PC-3 (cell line): Measurements from ENCODE around the gene ZNF710.

ENCODE experiments used
- EZH2 ChIP-seq: fragments of 300-600 bp; sonication (generic); IDR thresholded peaks from one replicate; pipeline ENCODE4 v1.6.1; 2017; ENCODE audit warnings: antibody characterized with exemption, mild to moderate bottlenecking, low read length; ENCODE audit not compliant: unreplicated experiment
- EZH2phosphoT487 ChIP-seq: fragments of 300-600 bp; sonication (generic); IDR thresholded peaks from 2 replicates; pipeline ENCODE4 v1.6.1; 2018; ENCODE audit warnings: mild to moderate bottlenecking, antibody characterized with exemption, low read length, borderline replicate concordance
- TF ChIP-seq, protein P1 (sequence below): fragments of 300-600 bp; sonication (generic); conservative IDR thresholded peaks from 2 replicates; pipeline ENCODE4 v1.5.1; 2017; ENCODE audit warnings: antibody characterized with exemption, low read depth, mild to moderate bottlenecking, low read length

DNA sequence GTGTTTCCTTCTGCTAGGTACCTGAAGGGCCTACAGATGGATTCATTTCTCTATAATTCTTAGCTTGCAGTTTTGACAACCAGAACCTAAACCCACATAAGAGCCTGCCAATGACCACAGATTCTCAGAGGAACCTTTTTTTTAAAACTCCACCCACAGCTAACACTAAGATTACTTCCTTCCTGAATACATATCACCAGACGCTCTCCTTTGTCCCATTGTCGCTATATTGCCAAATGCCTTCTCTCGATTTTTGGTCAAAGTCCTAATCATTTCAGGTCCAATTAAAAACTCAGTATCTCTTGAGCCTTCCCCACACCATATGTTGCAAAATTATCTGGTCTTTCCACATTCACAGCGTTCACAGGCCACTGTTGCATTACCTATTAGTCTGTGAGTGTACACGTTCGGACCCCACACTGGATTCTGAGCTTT lies 12.4 kb downstream of the ZNF710 start:
- TF ChIP-seq, protein P1, sequence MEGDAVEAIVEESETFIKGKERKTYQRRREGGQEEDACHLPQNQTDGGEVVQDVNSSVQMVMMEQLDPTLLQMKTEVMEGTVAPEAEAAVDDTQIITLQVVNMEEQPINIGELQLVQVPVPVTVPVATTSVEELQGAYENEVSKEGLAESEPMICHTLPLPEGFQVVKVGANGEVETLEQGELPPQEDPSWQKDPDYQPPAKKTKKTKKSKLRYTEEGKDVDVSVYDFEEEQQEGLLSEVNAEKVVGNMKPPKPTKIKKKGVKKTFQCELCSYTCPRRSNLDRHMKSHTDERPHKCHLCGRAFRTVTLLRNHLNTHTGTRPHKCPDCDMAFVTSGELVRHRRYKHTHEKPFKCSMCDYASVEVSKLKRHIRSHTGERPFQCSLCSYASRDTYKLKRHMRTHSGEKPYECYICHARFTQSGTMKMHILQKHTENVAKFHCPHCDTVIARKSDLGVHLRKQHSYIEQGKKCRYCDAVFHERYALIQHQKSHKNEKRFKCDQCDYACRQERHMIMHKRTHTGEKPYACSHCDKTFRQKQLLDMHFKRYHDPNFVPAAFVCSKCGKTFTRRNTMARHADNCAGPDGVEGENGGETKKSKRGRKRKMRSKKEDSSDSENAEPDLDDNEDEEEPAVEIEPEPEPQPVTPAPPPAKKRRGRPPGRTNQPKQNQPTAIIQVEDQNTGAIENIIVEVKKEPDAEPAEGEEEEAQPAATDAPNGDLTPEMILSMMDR = no peak
- TF ChIP-seq EZH2phosphoT487 = no peak
- TF ChIP-seq EZH2 = no peak
